Glutamatergic neuron (in vitro differentiated cells): ENCODE measurements around the gene PCARE. TPM values are rescaled to one million over a fixed set of nuclear protein-coding genes. Genes with fewer than 3 reads are reported as not detected.

Experiments
- DNase-seq: peaks from one replicate; pipeline ENCODE4 v3.0.0; 2022
- H3K27ac Mint-ChIP-seq: one replicate; pipeline ENCODE4 v1.8.0; 2020; ENCODE audit warnings: mild to moderate bottlenecking, mixed read lengths, inconsistent platforms; ENCODE audit not compliant: unreplicated experiment
- H3K27me3 Mint-ChIP-seq: one replicate; pipeline ENCODE4 v1.8.0; 2020; ENCODE audit warnings: mild to moderate bottlenecking, moderate library complexity, mixed read lengths, inconsistent platforms; ENCODE audit not compliant: unreplicated experiment
- H3K36me3 Mint-ChIP-seq: one replicate; pipeline ENCODE4 v1.8.0; 2020; ENCODE audit warnings: mild to moderate bottlenecking, mixed read lengths, inconsistent platforms; ENCODE audit not compliant: unreplicated experiment
- H3K4me1 Mint-ChIP-seq: one replicate; pipeline ENCODE4 v1.8.0; 2020; ENCODE audit warnings: mild to moderate bottlenecking, low read depth, mixed read lengths, inconsistent platforms; ENCODE audit not compliant: unreplicated experiment
- H3K4me3 Mint-ChIP-seq: one replicate; pipeline ENCODE4 v1.8.0; 2020; ENCODE audit warnings: mild to moderate bottlenecking, mixed read lengths, inconsistent platforms; ENCODE audit not compliant: unreplicated experiment
- H3K9me3 Mint-ChIP-seq: one replicate; pipeline ENCODE4 v1.8.0; 2020; ENCODE audit warnings: mild to moderate bottlenecking, moderate library complexity, mixed read lengths, inconsistent platforms; ENCODE audit not compliant: unreplicated experiment
- total RNA-seq: library from RNA; stranded (reverse); fragmentation: NEBNext Ultra II Directional; extraction: Animal tissue kit (Norgen Biotek cat#: 25700); gene quantifications from one replicate; pipeline ENCODE4 v1.2.1, GENCODE V29; 2021; ENCODE audit not compliant: unreplicated experiment
- TF ChIP-seq, protein P1 (sequence below): fragments of 200-600 bp; sonication (generic); IDR thresholded peaks from one replicate; pipeline ENCODE4 v1.5.0; 2021; ENCODE audit not compliant: partially characterized antibody, unreplicated experiment

Gene PCARE
- total RNA-seq, 1 donor from 2014 or later = 0.66 TPM

DNA sequence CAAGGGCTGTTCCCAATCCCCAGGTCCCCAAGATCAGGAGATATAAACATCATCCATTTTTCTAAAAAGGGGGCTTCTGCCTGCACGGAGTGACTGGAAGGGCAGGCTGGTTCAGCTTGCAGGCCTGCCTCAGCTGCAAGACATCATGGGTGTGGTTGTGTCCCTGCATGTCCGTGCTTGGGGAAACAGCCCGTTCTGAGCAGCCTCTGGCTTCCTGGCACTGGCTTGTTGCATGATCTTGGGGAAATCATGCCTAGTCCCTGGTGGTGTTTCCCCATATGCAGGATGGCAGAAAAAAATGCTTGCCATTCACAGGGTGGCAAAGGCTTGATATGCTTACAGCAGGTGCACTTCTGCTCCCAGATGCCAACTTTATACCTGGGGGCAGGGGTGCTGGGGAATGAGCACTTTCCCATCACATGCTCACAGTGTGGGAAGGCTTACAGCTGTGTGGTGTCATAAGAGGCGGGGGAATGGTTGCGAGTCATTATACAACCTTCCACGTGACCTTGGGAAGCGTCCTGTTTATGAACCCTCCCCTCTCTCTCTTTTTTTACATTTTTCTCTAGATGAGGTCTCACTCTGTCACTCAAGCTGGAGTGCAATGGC is 7.2 kb downstream of the PCARE start:
- peaks cover 2% of the 10 kb centered on the region for H3K27me3 Mint-ChIP-seq

DNA sequence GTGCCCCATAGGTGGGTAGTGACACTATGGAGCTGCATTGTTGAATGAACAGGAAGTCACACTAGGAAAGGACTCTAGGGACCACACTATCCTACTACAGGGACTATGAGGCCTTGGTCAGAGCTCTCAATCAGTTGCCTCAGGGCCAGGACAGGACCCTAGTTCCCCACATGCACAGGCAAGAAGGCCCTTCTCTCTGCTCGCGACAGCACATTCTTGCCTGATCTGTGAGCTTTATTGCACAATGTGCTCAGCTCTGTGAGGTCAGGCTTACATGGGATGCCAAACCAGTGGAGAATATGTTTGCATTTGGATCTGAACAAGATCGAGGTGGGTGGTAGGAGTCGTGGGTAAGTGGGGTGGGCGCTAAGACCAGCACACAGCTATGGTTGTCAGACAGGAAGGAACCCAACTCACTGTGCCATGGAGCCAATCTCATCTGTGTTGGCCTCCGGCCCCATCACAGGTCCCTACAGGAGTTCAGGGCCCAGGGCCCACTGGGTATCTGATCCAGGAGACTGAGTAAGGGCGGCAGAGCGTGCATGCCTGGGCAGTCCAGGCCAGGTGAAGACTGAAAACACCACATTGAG is 8.0 kb downstream of the PCARE start:
- H3K9me3 Mint-ChIP-seq = no peaks in the 10 kb centered on the region
- H3K4me3 Mint-ChIP-seq = no peak overlapping the region
- H3K4me1 Mint-ChIP-seq = peaks cover 6% of the 10 kb centered on the region
- DNase-seq = no peak
- H3K27me3 Mint-ChIP-seq = peaks cover 2% of the 10 kb centered on the region
- no peak overlapping the region for H3K27ac Mint-ChIP-seq
- no peaks in the 10 kb centered on the region for H3K36me3 Mint-ChIP-seq
- TF ChIP-seq, protein P1, sequence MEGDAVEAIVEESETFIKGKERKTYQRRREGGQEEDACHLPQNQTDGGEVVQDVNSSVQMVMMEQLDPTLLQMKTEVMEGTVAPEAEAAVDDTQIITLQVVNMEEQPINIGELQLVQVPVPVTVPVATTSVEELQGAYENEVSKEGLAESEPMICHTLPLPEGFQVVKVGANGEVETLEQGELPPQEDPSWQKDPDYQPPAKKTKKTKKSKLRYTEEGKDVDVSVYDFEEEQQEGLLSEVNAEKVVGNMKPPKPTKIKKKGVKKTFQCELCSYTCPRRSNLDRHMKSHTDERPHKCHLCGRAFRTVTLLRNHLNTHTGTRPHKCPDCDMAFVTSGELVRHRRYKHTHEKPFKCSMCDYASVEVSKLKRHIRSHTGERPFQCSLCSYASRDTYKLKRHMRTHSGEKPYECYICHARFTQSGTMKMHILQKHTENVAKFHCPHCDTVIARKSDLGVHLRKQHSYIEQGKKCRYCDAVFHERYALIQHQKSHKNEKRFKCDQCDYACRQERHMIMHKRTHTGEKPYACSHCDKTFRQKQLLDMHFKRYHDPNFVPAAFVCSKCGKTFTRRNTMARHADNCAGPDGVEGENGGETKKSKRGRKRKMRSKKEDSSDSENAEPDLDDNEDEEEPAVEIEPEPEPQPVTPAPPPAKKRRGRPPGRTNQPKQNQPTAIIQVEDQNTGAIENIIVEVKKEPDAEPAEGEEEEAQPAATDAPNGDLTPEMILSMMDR = no peak

More for the DNA sequence above, 7.2 kb downstream of the PCARE start:
- H3K27ac Mint-ChIP-seq = no peak overlapping the region
- TF ChIP-seq, protein P1 = no peak
- H3K36me3 Mint-ChIP-seq = no peaks in the 10 kb centered on the region
- DNase-seq = no peak
- no peaks in the 10 kb centered on the region for H3K9me3 Mint-ChIP-seq
- peaks cover 5% of the 10 kb centered on the region for H3K4me1 Mint-ChIP-seq
- H3K4me3 Mint-ChIP-seq = no peak overlapping the region

DNA sequence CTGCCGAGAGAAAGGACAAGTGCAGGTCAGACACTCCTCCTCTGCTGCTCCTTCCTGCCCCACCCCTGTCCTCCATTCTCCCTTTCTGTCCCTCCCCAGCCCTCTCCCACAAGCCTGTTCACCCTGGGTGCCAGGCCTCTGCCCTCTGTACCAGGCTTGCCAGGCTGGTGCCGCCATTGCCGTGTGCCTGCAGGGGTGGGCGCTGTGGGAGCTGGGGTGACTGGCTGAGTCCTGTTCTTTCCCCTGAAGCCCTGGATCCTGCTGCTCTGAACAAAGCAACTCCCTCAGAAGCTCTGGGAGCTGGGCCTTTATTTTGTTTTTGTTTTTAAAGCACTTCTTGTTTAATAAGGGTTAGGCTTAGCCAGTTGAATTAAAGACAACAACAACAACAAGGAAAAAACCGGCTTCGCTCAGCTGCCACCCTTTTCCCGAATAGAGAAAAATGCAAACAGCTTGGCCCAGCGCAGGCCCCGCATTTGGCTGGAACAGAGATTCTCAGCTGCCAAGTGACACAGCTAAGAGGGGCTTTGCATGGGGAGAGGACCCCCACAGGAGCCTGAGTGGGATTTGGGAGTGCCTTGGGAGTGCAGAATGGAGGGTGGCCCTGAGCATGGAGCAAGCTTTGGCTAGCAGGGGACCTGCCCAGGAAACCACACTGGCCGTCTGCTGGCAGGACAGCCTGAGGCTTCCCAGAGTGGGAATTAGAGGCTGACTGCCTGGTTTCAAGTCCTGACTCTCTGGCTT is 9.1 kb downstream of the PCARE start:
- TF ChIP-seq, protein P1 = no peak
- no peaks in the 10 kb centered on the region for H3K9me3 Mint-ChIP-seq
- no peaks in the 10 kb centered on the region for H3K36me3 Mint-ChIP-seq
- no peak for DNase-seq
- H3K4me1 Mint-ChIP-seq = peaks cover 8% of the 10 kb centered on the region
- H3K27ac Mint-ChIP-seq = no peak overlapping the region
- peaks cover 2% of the 10 kb centered on the region for H3K27me3 Mint-ChIP-seq
- no peak overlapping the region for H3K4me3 Mint-ChIP-seq

- Mint-ChIP-seq H3K27ac (no peak overlapping the region), H3K4me1 (peaks cover 8% of the 10 kb centered on the region), H3K27me3 (peaks cover 2% of the 10 kb centered on the region), H3K36me3 (no peaks in the 10 kb centered on the region), H3K4me3 (no peak overlapping the region), H3K9me3 (no peaks in the 10 kb centered on the region)
- TF ChIP-seq, protein P1 = no peak
- no peak for DNase-seq
Observed at GRCh38 chr2:29064746-29065067, 9.6 kb downstream of the PCARE start.

DNA sequence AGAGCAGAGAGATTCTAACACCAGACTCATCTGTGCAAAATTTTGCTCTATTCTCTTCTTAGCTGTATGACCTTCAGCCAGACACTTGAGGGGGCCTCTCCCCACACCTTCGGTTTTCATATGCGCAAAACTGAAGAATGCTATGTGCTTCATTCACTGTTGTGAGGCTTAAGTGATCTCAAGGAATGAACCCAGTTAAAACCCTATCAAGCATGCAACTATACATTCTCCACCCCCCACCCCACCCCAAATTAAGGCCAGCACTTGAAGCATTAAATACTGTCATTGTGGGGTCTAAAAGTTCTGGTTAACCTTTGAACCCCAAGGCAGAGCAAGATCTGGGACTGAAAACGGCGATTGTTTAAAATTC is 10.0 kb downstream of the PCARE start:
- no peaks in the 10 kb centered on the region for H3K9me3 Mint-ChIP-seq
- no peaks in the 10 kb centered on the region for H3K36me3 Mint-ChIP-seq
- TF ChIP-seq, protein P1 = no peak
- H3K4me1 Mint-ChIP-seq = peaks cover 8% of the 10 kb centered on the region
- H3K27me3 Mint-ChIP-seq = peaks cover 2% of the 10 kb centered on the region
- H3K4me3 Mint-ChIP-seq = no peak overlapping the region
- H3K27ac Mint-ChIP-seq = no peak overlapping the region
- DNase-seq = no peak
